Neural cell (in vitro differentiated cells): Measurements from ENCODE around the gene PACS1. TPM values are rescaled to one million over a fixed set of nuclear protein-coding genes. Genes with fewer than 3 reads are reported as not detected.

Experiments
- H2AFZ ChIP-seq: fragments of 200-600, 300-800 bp; sonication (generic), shearing (Covaris generic); 2 replicates; pipeline ENCODE4 v1.6.0; 2014; ENCODE audit warnings: low read depth, mild to moderate bottlenecking, antibody characterized with exemption, low read length, moderate library complexity
- H3F3A ChIP-seq: fragments of 200-600 bp; shearing (Covaris generic); 2 replicates; pipeline ENCODE4 v1.6.1; 2016; ENCODE audit warnings: mild to moderate bottlenecking, moderate library complexity, mixed read lengths, antibody characterized with exemption, low read length; ENCODE audit not compliant: insufficient read depth, poor library complexity, severe bottlenecking
- H3K27ac ChIP-seq: fragments of 200-600, 300-800 bp; sonication (generic), shearing (Covaris generic); 2 replicates; pipeline ENCODE4 v1.5.1; 2014; ENCODE audit warnings: mild to moderate bottlenecking, low read length, moderate library complexity
- H3K27me3 ChIP-seq: fragments of 300-800, 200-600 bp; sonication (generic), shearing (Covaris generic); 2 replicates; pipeline ENCODE4 v1.6.0; 2014; ENCODE audit warnings: mild to moderate bottlenecking, low read depth, low read length, moderate library complexity; ENCODE audit not compliant: insufficient read depth
- H3K36me3 ChIP-seq: fragments of 300-800, 200-600 bp; sonication (generic), shearing (Covaris generic); 2 replicates; pipeline ENCODE4 v1.5.1; 2014; ENCODE audit warnings: mild to moderate bottlenecking, antibody characterized with exemption, low read length, moderate library complexity; ENCODE audit not compliant: insufficient read depth
- H3K4me2 ChIP-seq: fragments of 300-800, 200-600 bp; sonication (generic), shearing (Covaris generic); 2 replicates; pipeline ENCODE4 v1.6.0; 2014; ENCODE audit warnings: mild to moderate bottlenecking, low read length
- H3K4me3 ChIP-seq: fragments of 300-800, 200-600 bp; sonication (generic), shearing (Covaris generic); 2 replicates; pipeline ENCODE4 v1.5.1; 2014; ENCODE audit warnings: mild to moderate bottlenecking, low read length, moderate library complexity
- H3K79me2 ChIP-seq: fragments of 200-600 bp; shearing (Covaris generic); replicated peaks from 2 replicates; pipeline ENCODE4 v1.6.0; 2014; ENCODE audit warnings: mild to moderate bottlenecking, low read length, moderate library complexity; ENCODE audit not compliant: insufficient read depth
- H3K9ac ChIP-seq: fragments of 300-800, 200-600 bp; sonication (generic), shearing (Covaris generic); 2 replicates; pipeline ENCODE4 v1.6.1; 2016; ENCODE audit warnings: mild to moderate bottlenecking, low read length, mixed read lengths
- H3K9me2 ChIP-seq: fragments of 200-600 bp; shearing (Covaris generic); 2 replicates; pipeline ENCODE4 v1.6.1; 2016; ENCODE audit warnings: mild to moderate bottlenecking, low read length, mixed read lengths; ENCODE audit not compliant: insufficient read depth
- H3K9me3 ChIP-seq: fragments of 200-600, 300-800 bp; sonication (generic), shearing (Covaris generic); 2 replicates; pipeline ENCODE4 v1.6.1; 2016; ENCODE audit warnings: mild to moderate bottlenecking, mixed run types, low read length, moderate library complexity, mixed read lengths
- H4K20me1 ChIP-seq: fragments of 200-600 bp; shearing (Covaris generic); 2 replicates; pipeline ENCODE4 v1.6.1; 2016; ENCODE audit warnings: mild to moderate bottlenecking, mixed run types; ENCODE audit not compliant: insufficient read depth
- CTCF ChIP-seq: fragments of 450-650 bp; IDR thresholded peaks from 2 replicates; pipeline ENCODE4 v1.5.1; 2014; ENCODE audit warnings: antibody characterized with exemption, mild to moderate bottlenecking, moderate library complexity; ENCODE audit not compliant: poor library complexity, severe bottlenecking
- EP300 ChIP-seq: fragments of 450-650 bp; conservative IDR thresholded peaks from 2 replicates; pipeline ENCODE4 v1.6.1; 2014; ENCODE audit warnings: antibody characterized with exemption, mild to moderate bottlenecking, moderate library complexity; ENCODE audit not compliant: poor library complexity, severe bottlenecking
- EZH2 ChIP-seq: fragments of 200-600, 300-800 bp; shearing (Covaris generic), sonication (generic); IDR thresholded peaks from 2 replicates; pipeline ENCODE4 v1.6.1; 2014; ENCODE audit warnings: antibody characterized with exemption, low read length, borderline replicate concordance, mild to moderate bottlenecking; ENCODE audit not compliant: insufficient read depth, poor library complexity, severe bottlenecking
- MXI1 ChIP-seq: fragments of 450-650 bp; conservative IDR thresholded peaks from 2 replicates; pipeline ENCODE4 v1.6.1; 2014; ENCODE audit warnings: antibody characterized with exemption, mild to moderate bottlenecking; ENCODE audit not compliant: poor library complexity, severe bottlenecking
- POLR2AphosphoS5 ChIP-seq: IDR thresholded peaks from 2 replicates; pipeline ENCODE4 v1.6.1; 2012
- RAD21 ChIP-seq: fragments of 450-650 bp; conservative IDR thresholded peaks from 2 replicates; pipeline ENCODE4 v1.6.1; 2014; ENCODE audit warnings: antibody characterized with exemption, mild to moderate bottlenecking, moderate library complexity
- SMC3 ChIP-seq: fragments of 450-650 bp; conservative IDR thresholded peaks from 2 replicates; pipeline ENCODE4 v1.6.1; 2014; ENCODE audit warnings: antibody characterized with exemption, mild to moderate bottlenecking, moderate library complexity; ENCODE audit not compliant: poor library complexity
- TAF1 ChIP-seq: IDR thresholded peaks from 2 replicates; pipeline ENCODE4 v1.6.1; 2012; ENCODE audit warnings: low read depth
- polyA plus RNA-seq: library from polyadenylated mRNA; depleted of rRNA; stranded (reverse); fragments of >200 nt; gene quantifications from 2 replicates; pipeline ENCODE4 v1.2.3, GENCODE V29; 2014
- TF ChIP-seq, protein P1 (sequence below): IDR thresholded peaks from 2 replicates; pipeline ENCODE4 v1.6.1; 2012; ENCODE audit warnings: borderline replicate concordance

Gene PACS1
- polyA plus RNA-seq, 1 donor from 2014 or later: 14.4 TPM

DNA sequence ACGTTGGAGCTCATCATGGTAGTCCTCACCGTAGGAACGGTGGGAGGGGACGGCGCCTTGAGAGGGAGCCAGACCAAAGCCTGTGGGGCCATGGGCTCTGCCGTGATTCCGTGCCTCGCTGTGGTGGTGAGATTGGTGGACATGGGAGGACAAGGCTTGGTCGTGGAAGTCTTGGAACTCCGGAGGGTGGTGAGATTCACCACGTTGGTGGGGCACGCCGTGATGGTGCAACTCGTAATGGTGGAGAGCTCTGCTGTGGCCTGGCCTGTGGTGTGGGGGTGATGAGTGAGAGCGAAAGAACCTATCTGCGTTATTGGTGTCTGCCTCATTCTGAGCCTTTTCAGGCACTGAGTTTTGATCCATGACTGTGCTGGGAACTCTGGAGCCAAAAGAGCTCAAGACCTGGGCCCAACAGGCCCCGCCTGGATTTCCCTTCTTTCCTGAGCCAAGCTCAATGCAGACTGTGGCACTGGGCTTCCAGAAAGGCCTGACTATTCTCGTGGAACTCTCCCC, 44.0 kb upstream of the PACS1 start, which contains the start of gene CATSPER1:
TSS of gene CATSPER1 (minus strand) at position 463 of the 513 bp plus-strand sequence. CDS start at position 363, 100 bp downstream.
- Histone ChIP-seq H4K20me1 (no peaks in the 10 kb centered on the region), H3K4me3 (no peak within 1 kb of the TSS), H3K27me3 (peaks cover 8% of the 10 kb centered on the region), H3K27ac (no peak within 1 kb of the TSS), H3K79me2 (no peaks in the 10 kb centered on the region), H3K9ac (no peak within 1 kb of the TSS), H3F3A (no peaks in the 10 kb centered on the region), H2AFZ (no peak within 1 kb of the TSS), H3K9me3 (no peaks in the 10 kb centered on the region), H3K36me3 (no peaks in the 10 kb centered on the region), H3K9me2 (no peaks in the 10 kb centered on the region), H3K4me2 (no peak within 1 kb of the TSS)
- TF ChIP-seq POLR2AphosphoS5 (no peak), EP300 (no peak), SMC3 (no peak), MXI1 (no peak), EZH2 (no peak), CTCF (no peak), RAD21 (no peak), TAF1 (no peak)
- TF ChIP-seq, protein P1, sequence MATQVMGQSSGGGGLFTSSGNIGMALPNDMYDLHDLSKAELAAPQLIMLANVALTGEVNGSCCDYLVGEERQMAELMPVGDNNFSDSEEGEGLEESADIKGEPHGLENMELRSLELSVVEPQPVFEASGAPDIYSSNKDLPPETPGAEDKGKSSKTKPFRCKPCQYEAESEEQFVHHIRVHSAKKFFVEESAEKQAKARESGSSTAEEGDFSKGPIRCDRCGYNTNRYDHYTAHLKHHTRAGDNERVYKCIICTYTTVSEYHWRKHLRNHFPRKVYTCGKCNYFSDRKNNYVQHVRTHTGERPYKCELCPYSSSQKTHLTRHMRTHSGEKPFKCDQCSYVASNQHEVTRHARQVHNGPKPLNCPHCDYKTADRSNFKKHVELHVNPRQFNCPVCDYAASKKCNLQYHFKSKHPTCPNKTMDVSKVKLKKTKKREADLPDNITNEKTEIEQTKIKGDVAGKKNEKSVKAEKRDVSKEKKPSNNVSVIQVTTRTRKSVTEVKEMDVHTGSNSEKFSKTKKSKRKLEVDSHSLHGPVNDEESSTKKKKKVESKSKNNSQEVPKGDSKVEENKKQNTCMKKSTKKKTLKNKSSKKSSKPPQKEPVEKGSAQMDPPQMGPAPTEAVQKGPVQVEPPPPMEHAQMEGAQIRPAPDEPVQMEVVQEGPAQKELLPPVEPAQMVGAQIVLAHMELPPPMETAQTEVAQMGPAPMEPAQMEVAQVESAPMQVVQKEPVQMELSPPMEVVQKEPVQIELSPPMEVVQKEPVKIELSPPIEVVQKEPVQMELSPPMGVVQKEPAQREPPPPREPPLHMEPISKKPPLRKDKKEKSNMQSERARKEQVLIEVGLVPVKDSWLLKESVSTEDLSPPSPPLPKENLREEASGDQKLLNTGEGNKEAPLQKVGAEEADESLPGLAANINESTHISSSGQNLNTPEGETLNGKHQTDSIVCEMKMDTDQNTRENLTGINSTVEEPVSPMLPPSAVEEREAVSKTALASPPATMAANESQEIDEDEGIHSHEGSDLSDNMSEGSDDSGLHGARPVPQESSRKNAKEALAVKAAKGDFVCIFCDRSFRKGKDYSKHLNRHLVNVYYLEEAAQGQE: no peak

- TF ChIP-seq, protein P1: no peak
- no peak for TF ChIP-seq POLR2AphosphoS5
- no peak for TF ChIP-seq TAF1
- no peak for TF ChIP-seq CTCF
- TF ChIP-seq EZH2: no peak
- no peak for TF ChIP-seq EP300
- TF ChIP-seq RAD21: no peak
- TF ChIP-seq MXI1: no peak
- TF ChIP-seq SMC3: no peak
- no peaks in the 10 kb centered on the region for H3F3A ChIP-seq
- no peaks in the 10 kb centered on the region for H4K20me1 ChIP-seq
- no peaks in the 10 kb centered on the region for H3K27me3 ChIP-seq
- H3K9me3 ChIP-seq: no peaks in the 10 kb centered on the region
- no peak overlapping the region for H3K4me2 ChIP-seq
- no peaks in the 10 kb centered on the region for H3K9me2 ChIP-seq
- H3K9ac ChIP-seq: no peak overlapping the region
- no peaks in the 10 kb centered on the region for H3K36me3 ChIP-seq
- no peak overlapping the region for H2AFZ ChIP-seq
- H3K4me3 ChIP-seq: no peak overlapping the region
- no peaks in the 10 kb centered on the region for H3K79me2 ChIP-seq
- no peak overlapping the region for H3K27ac ChIP-seq
Observed at GRCh38 chr11:66032957-66033735, 36.9 kb upstream of the PACS1 start.
